Esophagus squamous epithelium (tissue), 5 donors: Measurements from ENCODE around the gene WDR33. TPM values are rescaled to one million over a fixed set of nuclear protein-coding genes. Genes with fewer than 3 reads are reported as not detected.
A peak's percentile ranks its signal among the peaks of the same experiment; 100 is the strongest.
"Not testable (repeated sequence)": the region's sequence is repeated elsewhere in the genome, so short reads cannot be mapped to it uniquely, and the experiment has no call there.

Experiments used
- DNase-seq: peaks from one replicate; lab custom pipeline; 2025; lab: John Stamatoyannopoulos, UW
- H3K27ac ChIP-seq, 4 donors: fragments of 200-600 bp; sonication (generic); one replicate each; pipeline ENCODE4 v1.5.1; 2016 to 2019; ENCODE audit warnings: mild to moderate bottlenecking in 1 of 4
- H3K27me3 ChIP-seq, 4 donors: fragments of 200-600 bp; sonication (generic); 1 replicate in 3 of 4; 2 replicates in 1 of 4; pipeline versions ENCODE4 v1.5.1 to v1.6.0; 2017 to 2021; ENCODE audit warnings: antibody characterized with exemption in 1 of 4
- H3K36me3 ChIP-seq, 3 donors: fragments of 200-600 bp; sonication (generic); one replicate each; pipeline ENCODE4 v1.5.1; 2016 to 2019
- H3K4me1 ChIP-seq, 3 donors: fragments of 200-600 bp; sonication (generic); one replicate each; pipeline ENCODE4 v1.5.1; 2017 to 2019
- H3K4me3 ChIP-seq, 4 donors: fragments of 200-600 bp; sonication (generic); 1 replicate in 3 of 4; 2 replicates in 1 of 4; pipeline ENCODE4 v1.5.1; 2016 to 2019; ENCODE audit warnings: mild to moderate bottlenecking in 2 of 4, moderate library complexity in 1 of 4
- H3K9me3 ChIP-seq, 3 donors: fragments of 200-600 bp; sonication (generic); one replicate each; pipeline ENCODE4 v1.5.1; 2016 to 2019
- CTCF ChIP-seq, 6 experiments: fragments of 450-650 bp in 4 of 6; fragments of 200-600 bp in 2 of 6; sonication (generic) in 2 of 6; IDR thresholded peaks; one replicate each; pipeline ENCODE4 v1.5.1; 2016 to 2019; ENCODE audit warnings: antibody characterized with exemption in 6 of 6, mild to moderate bottlenecking in 4 of 6, moderate library complexity in 4 of 6
- POLR2A ChIP-seq, 4 donors: fragments of 450-650 bp; IDR thresholded peaks; one replicate each; pipeline ENCODE4 v1.6.1; 2017; ENCODE audit warnings: antibody characterized with exemption in 4 of 4, mild to moderate bottlenecking in 4 of 4, moderate library complexity in 3 of 4
- WGBS, 2 donors: methylation state at CpG; one replicate each; pipeline ENCODE4 v1.1.5; 2018; 5-methylcytosine and 5-hydroxymethylcytosine counted together
- intact Hi-C: fragments of 100-400 bp; cut with DNase I; formaldehyde crosslinking; loops from one replicate; pipeline ENCODE4 v1.15.0; 2022
- total RNA-seq, 4 donors: library from RNA; depleted of rRNA; stranded (reverse); fragments of >200 nt; gene quantifications; one replicate each; pipeline ENCODE4 v1.1.0, GENCODE V29; 2016
- donor health status: DM: yes; HTN: yes; CAD: no.

Gene WDR33
- total RNA-seq, 4 donors from 2014 or later: 15.6 to 41.8 (median 26.0) TPM

DNA sequence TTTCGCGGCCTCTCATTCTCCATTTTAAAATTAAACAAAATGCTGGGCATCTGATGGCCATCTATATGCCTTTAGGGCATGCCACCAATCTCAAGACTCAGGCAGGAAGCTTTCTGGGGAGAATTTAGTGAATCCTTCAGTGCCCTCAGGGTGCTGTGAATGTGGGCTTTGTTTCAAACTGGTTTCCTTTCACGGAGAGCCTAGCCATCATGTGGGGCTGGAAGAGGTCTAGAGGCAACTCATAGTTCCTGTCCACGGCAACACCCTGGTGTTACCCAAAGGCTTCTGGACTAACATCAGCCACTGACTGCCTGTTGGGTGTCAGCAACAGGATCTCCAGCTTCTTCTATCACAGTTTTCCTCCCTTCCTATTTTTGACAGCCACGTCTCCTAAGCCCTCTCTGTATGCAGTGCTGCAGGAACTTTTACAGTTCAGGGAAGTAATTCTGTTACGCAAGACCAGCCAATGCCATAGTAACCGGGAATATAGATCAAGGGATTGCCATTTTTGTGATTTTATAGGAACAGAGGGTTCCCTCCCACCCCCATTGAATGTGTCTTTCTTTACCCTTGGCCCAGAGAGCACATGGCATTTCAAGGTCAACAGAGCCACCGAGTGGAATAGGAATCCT is 7.9 kb upstream of the WDR33 start:
- intact Hi-C loops: no loop called here
- no peak for DNase-seq
- Histone ChIP-seq H3K9me3 (peaks cover 0 to 30% (median 16%) of the 10 kb centered on the region in 3 donors), H3K36me3 (no peaks in the 10 kb centered on the region), H3K4me3 (no peak overlapping the region), H3K27ac (no peak overlapping the region), H3K27me3 (no peaks in the 10 kb centered on the region), H3K4me1 (no peaks in the 10 kb centered on the region)
- TF ChIP-seq POLR2A (IDR thresholded peaks at IDR 0.05) (no peak), CTCF (IDR thresholded peaks at IDR 0.05) (no peak)
- WGBS, 2 donors: 79 to 83% methylated on average over 8 of the region's 8 CpGs

DNA sequence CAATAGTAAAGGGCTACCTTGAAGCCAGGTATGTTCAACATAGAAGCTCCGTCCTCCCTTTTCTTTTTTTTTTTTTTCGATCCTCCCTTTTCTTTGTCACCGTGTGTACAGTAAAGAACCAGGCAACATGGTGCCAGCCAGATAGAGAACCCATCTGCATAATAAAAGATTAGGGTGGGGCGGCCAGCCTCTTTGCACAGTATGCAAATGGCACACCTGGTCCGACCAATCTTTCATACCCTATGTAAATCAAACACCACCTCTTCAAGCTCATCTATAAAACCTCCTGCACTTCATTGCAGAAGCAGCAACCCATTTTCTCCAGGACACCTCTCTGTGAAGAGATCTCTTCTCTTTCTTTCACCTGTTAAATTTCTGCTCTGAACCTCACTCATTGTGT is 7.3 kb upstream of the WDR33 start:
- DNase-seq: no peak
- H3K27me3 ChIP-seq: no peaks in the 10 kb centered on the region
- peaks cover 0 to 30% (median 16%) of the 10 kb centered on the region in 3 donors for H3K9me3 ChIP-seq
- no peak overlapping the region for H3K27ac ChIP-seq
- 49 to 65% methylated on average over 4 to 5 of the region's 5 CpGs for WGBS, 2 donors
- no peak overlapping the region for H3K4me3 ChIP-seq
- intact Hi-C loops: no loop called here
- H3K4me1 ChIP-seq: no peaks in the 10 kb centered on the region
- TF ChIP-seq POLR2A (IDR thresholded peaks at IDR 0.05): no peak
- TF ChIP-seq CTCF (IDR thresholded peaks at IDR 0.05): no peak
- no peaks in the 10 kb centered on the region for H3K36me3 ChIP-seq

DNA sequence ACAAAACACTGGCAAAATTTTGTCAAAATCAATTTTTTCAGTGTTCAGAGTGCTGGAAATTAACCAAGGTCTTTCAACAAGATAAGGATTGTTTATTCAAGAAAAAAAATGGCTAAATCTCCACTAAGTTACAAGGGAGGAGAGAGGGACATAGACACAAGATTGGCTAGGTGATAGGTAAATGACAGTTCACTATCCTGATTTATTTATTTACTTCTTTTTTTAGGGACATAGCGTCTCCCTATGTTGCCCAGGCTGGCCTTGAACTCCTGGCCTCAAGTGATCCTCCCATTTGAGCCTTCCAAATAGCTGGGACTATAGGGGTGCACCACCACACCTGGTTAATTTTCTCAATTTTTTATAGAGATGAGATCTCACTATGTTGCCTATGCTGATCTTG is 3.7 kb upstream of the WDR33 start:
- H3K36me3 ChIP-seq: no peaks in the 10 kb centered on the region
- TF ChIP-seq CTCF (IDR thresholded peaks at IDR 0.05) (no peak), POLR2A (IDR thresholded peaks at IDR 0.05) (no peak)
- peaks cover 0 to 7% (median 5%) of the 10 kb centered on the region in 3 donors for H3K9me3 ChIP-seq
- no peak overlapping the region for H3K27ac ChIP-seq
- DNase-seq: no peak
- peaks cover 0 to 12% (median 5%) of the 10 kb centered on the region in 3 donors for H3K4me1 ChIP-seq
- no peaks in the 10 kb centered on the region for H3K27me3 ChIP-seq
- no peak overlapping the region for H3K4me3 ChIP-seq
- 75 to 81% methylated on average over 1 of the region's 1 CpG for WGBS, 2 donors
- intact Hi-C loops: no loop called here

GRCh38 chr2:127812441-127812840 is 1.5 kb upstream of the WDR33 start:
- H3K4me3 ChIP-seq, DNase-seq, H3K9me3 ChIP-seq, H3K27me3 ChIP-seq, intact Hi-C loops, H3K27ac ChIP-seq, H3K36me3 ChIP-seq: not testable (repeated sequence)
- H3K4me1 ChIP-seq: peaks cover 4 to 34% (median 15%) of the 10 kb centered on the region in 3 donors
- 85 to 86% methylated on average over 3 of the region's 3 CpGs for WGBS, 2 donors

DNA sequence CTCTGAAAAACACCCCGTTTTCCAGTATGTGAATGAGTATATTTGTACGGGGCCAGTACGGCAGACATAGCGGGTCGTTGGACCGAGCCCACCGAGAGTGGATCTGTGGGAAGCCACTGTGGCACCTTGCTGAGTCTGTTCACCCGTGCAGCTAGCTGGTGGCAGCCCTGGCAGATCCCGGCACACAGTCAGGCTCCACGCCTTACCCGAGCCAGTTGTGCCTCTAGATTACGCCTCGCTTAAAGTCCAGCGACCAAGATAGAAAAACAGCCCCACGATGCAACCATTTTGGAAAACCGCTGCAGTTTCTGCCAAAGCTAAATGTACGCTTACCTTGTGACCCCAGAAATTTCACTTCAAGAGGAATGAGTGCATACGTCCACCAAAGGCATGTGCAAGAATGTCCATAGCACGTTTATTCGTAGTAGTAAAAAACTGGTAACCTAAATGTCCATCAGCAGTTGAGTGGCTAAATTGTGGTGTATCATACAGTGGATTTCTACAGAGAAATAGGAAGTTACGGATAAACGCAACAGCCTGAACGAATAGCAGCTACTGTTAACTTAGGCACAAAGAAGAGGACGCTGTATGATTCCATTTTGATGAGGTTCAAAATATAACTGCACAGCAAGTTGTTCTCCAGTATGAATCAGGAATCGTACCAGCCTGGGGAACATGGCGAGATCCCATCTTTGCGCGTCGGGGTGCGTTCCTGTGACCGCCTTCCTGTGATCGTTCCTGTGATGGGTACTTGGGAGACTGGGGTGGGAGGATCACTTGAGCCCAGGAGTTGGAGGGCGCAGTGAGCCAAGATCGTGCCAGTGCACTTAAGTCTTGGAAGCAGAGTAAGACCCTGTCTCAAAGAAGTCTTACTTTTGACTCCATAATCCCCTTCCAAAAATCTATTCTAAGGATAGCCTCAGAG is 688 bp upstream of the WDR33 start:
- Histone ChIP-seq H3K4me1 (peaks cover 12 to 42% (median 23%) of the 10 kb centered on the region in 3 donors), H3K27ac (peak overlapping the region; percentile 93 to 96 (median 96)), H3K9me3 (no peaks in the 10 kb centered on the region), H3K27me3 (no peaks in the 10 kb centered on the region), H3K4me3 (peak overlapping the region; percentile 68 to 87 (median 84)), H3K36me3 (no peaks in the 10 kb centered on the region)
- 39 to 50% methylated on average over 26 to 34 of the region's 34 CpGs for WGBS, 2 donors
- intact Hi-C loops: no loop called here
- DNase-seq: no peak
- TF ChIP-seq CTCF (IDR thresholded peaks at IDR 0.05) (no peak), POLR2A (IDR thresholded peaks at IDR 0.05) (no peak)
